ENCODE measurements around the gene UBR3.
"Not testable (repeated sequence)": the region's sequence is repeated elsewhere in the genome, so short reads cannot be mapped to it uniquely, and the experiment has no call there.

UBR3 gene

DNA sequence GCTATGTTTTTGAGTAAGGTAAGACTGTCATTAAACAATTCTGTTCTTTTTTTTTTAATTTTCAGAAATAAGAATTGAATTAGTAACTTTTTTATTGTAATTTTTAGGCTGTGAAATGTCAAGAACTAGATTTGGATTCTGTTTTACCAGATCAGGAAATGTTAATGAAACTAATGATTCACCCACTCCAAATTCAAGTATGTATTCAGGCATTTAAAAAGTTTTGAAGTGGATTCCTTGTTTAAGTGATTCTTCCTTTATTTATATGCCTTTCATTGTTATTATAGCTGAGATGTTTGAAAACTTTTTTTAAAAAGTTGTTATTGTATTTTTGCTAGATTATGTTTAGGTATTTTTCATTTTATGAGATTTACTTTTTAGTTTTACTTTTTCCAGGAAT is 96.7 kb downstream of the UBR3 start:
- Mint-ChIP-seq H3K36me3 (ENCODE audit: low read depth) (peaks cover 3% of the 10 kb centered on the region), H3K4me1 (no peaks in the 10 kb centered on the region), H3K4me3 (no peak overlapping the region), H3K27me3 (no peaks in the 10 kb centered on the region), H3K27ac (no peak overlapping the region), H3K9me3 (no peaks in the 10 kb centered on the region)
- ATAC-seq (no peak), DNase-seq (no peak)

GRCh38 chr2:169925968-169926367 is 98.7 kb downstream of the UBR3 start:
- Mint-ChIP-seq H3K36me3 (ENCODE audit: low read depth) (peaks cover 2% of the 10 kb centered on the region), H3K4me1 (no peaks in the 10 kb centered on the region), H3K27me3 (no peaks in the 10 kb centered on the region), H3K4me3 (no peak overlapping the region), H3K27ac (no peak overlapping the region), H3K9me3 (no peaks in the 10 kb centered on the region)
- ATAC-seq (no peak), DNase-seq (no peak)

DNA sequence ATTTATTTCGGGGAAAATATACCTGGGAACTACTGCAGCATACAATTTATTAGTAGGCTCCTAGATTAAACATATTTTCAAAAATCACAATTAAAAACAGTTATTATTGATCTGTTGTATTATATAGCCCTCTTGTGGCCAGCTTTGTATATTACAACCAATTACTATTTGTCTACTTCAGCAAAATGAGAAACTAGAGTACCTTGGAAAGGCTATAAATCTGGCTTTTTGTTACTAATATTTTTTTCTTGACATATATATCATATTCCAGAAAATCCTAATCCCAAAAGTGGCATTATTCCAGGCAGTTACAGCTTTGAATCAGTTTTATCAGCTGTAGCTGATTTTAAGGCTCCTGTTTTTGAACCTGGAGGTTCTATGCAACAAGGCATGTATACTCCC is 101.2 kb downstream of the UBR3 start:
- ATAC-seq: no peak
- H3K9me3 Mint-ChIP-seq: no peaks in the 10 kb centered on the region
- no peak overlapping the region for H3K4me3 Mint-ChIP-seq
- no peak overlapping the region for H3K27ac Mint-ChIP-seq
- H3K36me3 Mint-ChIP-seq (ENCODE audit: low read depth): peaks cover 5% of the 10 kb centered on the region
- H3K4me1 Mint-ChIP-seq: no peaks in the 10 kb centered on the region
- no peak for DNase-seq
- no peaks in the 10 kb centered on the region for H3K27me3 Mint-ChIP-seq

GRCh38 chr2:169933124-169933711 is 106.0 kb downstream of the UBR3 start:
- no peaks in the 10 kb centered on the region for H3K4me1 Mint-ChIP-seq
- no peak overlapping the region for H3K27ac Mint-ChIP-seq
- no peaks in the 10 kb centered on the region for H3K27me3 Mint-ChIP-seq
- H3K36me3 Mint-ChIP-seq (ENCODE audit: low read depth): peaks cover 11% of the 10 kb centered on the region
- no peak overlapping the region for H3K4me3 Mint-ChIP-seq
- no peak for DNase-seq
- ATAC-seq: no peak
- no peaks in the 10 kb centered on the region for H3K9me3 Mint-ChIP-seq

GRCh38 chr2:169936652-169937051 is 109.4 kb downstream of the UBR3 start:
- H3K4me3 Mint-ChIP-seq, H3K27ac Mint-ChIP-seq, ATAC-seq, DNase-seq, H3K27me3 Mint-ChIP-seq, H3K9me3 Mint-ChIP-seq, H3K4me1 Mint-ChIP-seq: not testable (repeated sequence)
- H3K36me3 Mint-ChIP-seq (ENCODE audit: low read depth): peaks cover 11% of the 10 kb centered on the region

DNA sequence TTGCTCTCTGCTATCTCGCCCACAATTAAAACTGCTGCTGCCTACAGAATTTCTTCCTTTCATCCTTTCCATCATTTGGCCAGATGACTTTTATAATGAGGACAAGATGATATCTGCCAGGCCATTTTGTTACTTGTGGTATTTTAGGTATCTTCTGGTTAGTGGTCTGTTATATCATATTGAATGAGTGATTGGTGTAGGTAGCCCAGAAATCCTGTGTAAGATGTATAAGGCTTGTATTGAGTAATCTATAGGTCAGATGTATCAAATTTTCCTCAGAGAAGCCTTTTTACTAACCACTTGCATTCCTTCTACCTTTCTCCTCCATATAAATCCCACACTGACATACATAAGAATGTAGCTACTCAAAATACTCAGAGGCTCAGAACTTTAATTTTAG is 118.3 kb downstream of the UBR3 start:
- Mint-ChIP-seq H3K27me3 (no peaks in the 10 kb centered on the region), H3K4me3 (no peak overlapping the region), H3K27ac (peak overlapping the region; percentile 60), H3K4me1 (peaks cover 11% of the 10 kb centered on the region), H3K9me3 (no peaks in the 10 kb centered on the region), H3K36me3 (ENCODE audit: low read depth) (peaks cover 36% of the 10 kb centered on the region)
- no peak for DNase-seq
- peak; percentile 89 for ATAC-seq

- DNase-seq (no peak), ATAC-seq (no peak)
- Mint-ChIP-seq H3K4me3 (no peak overlapping the region), H3K9me3 (no peaks in the 10 kb centered on the region), H3K27me3 (no peaks in the 10 kb centered on the region), H3K27ac (no peak overlapping the region), H3K36me3 (ENCODE audit: low read depth) (peaks cover 38% of the 10 kb centered on the region), H3K4me1 (peaks cover 11% of the 10 kb centered on the region)
Observed at GRCh38 chr2:169946092-169946491, 118.8 kb downstream of the UBR3 start.

DNA sequence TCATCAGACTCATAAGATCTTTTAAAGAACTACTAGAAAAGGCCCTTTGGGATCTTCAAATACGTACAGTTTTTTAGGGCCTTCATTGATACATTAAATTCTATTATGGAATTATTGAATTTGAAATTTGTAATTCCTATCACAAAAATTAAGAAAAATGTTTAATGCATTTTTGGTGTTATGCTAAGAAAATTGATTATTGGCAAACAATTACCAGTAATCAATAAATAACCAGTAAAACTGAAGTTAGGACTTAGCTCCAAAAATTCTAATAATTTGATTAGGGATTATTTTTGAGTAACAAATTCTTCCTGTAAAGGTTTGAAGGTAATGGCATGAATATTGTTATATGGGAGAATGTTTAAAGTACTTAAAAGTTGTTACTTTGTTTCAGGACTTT is 119.3 kb downstream of the UBR3 start:
- Mint-ChIP-seq H3K27me3 (no peaks in the 10 kb centered on the region), H3K9me3 (no peaks in the 10 kb centered on the region), H3K27ac (no peak overlapping the region), H3K4me3 (no peak overlapping the region), H3K4me1 (peaks cover 11% of the 10 kb centered on the region), H3K36me3 (ENCODE audit: low read depth) (peaks cover 38% of the 10 kb centered on the region)
- DNase-seq (no peak), ATAC-seq (no peak)

GRCh38 chr2:169955940-169956339 is 128.7 kb downstream of the UBR3 start:
- Mint-ChIP-seq H3K36me3 (ENCODE audit: low read depth) (peaks cover 27% of the 10 kb centered on the region), H3K9me3 (no peaks in the 10 kb centered on the region)
- DNase-seq: no peak

GRCh38 chr2:169957219-169957618 is 130.0 kb downstream of the UBR3 start:
- H3K27me3 Mint-ChIP-seq, H3K4me1 Mint-ChIP-seq, H3K27ac Mint-ChIP-seq, H3K9me3 Mint-ChIP-seq, DNase-seq, ATAC-seq, H3K4me3 Mint-ChIP-seq: not testable (repeated sequence)
- peaks cover 32% of the 10 kb centered on the region for H3K36me3 Mint-ChIP-seq (ENCODE audit: low read depth)

More at GRCh38 chr2:169955940-169956339, 128.7 kb downstream of the UBR3 start:
- H3K4me3 Mint-ChIP-seq: no peak overlapping the region
- no peak overlapping the region for H3K27ac Mint-ChIP-seq
- H3K27me3 Mint-ChIP-seq: no peaks in the 10 kb centered on the region
- no peak for ATAC-seq
- no peaks in the 10 kb centered on the region for H3K4me1 Mint-ChIP-seq

DNA sequence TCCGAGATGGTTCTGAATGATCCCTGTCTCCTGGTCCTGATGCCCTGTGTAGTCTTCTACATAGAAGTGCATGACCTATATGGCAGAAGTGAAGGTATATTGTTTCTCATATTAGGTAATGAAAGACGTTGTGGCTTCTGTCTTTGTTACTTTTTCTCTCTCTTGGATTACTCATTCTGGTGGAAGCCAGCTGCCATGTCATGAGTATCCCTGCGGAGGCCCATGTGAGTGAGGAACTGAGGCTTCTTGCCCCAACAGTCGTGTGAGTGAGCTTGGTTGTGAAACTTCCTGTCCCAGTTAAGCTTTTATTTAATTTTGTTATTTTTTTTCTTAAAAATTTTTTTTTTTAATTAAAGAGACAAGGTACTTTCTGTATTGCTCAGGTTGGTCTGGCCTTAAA is 134.7 kb downstream of the UBR3 start:
- Mint-ChIP-seq H3K36me3 (ENCODE audit: low read depth) (peaks cover 44% of the 10 kb centered on the region), H3K4me1 (no peaks in the 10 kb centered on the region), H3K27ac (no peak overlapping the region), H3K9me3 (no peaks in the 10 kb centered on the region), H3K4me3 (no peak overlapping the region), H3K27me3 (no peaks in the 10 kb centered on the region)
- DNase-seq (no peak), ATAC-seq (no peak)

- Mint-ChIP-seq H3K27me3 (no peaks in the 10 kb centered on the region), H3K9me3 (no peaks in the 10 kb centered on the region), H3K4me3 (no peak overlapping the region), H3K36me3 (ENCODE audit: low read depth) (peaks cover 42% of the 10 kb centered on the region), H3K4me1 (no peaks in the 10 kb centered on the region), H3K27ac (no peak overlapping the region)
- DNase-seq: no peak
- ATAC-seq: no peak
Observed at GRCh38 chr2:169963786-169964185, 136.5 kb downstream of the UBR3 start.

- Mint-ChIP-seq H3K27ac (no peak overlapping the region), H3K4me1 (no peaks in the 10 kb centered on the region), H3K27me3 (no peaks in the 10 kb centered on the region), H3K36me3 (ENCODE audit: low read depth) (peaks cover 41% of the 10 kb centered on the region), H3K4me3 (no peak overlapping the region), H3K9me3 (no peaks in the 10 kb centered on the region)
- ATAC-seq (no peak), DNase-seq (no peak)
Observed at GRCh38 chr2:169964740-169965139, 137.5 kb downstream of the UBR3 start.

GRCh38 chr2:169965495-169965894 is 138.2 kb downstream of the UBR3 start:
- Mint-ChIP-seq H3K27ac (no peak overlapping the region), H3K9me3 (peaks cover 4% of the 10 kb centered on the region), H3K4me3 (no peak overlapping the region), H3K36me3 (ENCODE audit: low read depth) (peaks cover 46% of the 10 kb centered on the region), H3K27me3 (no peaks in the 10 kb centered on the region), H3K4me1 (no peaks in the 10 kb centered on the region)
- ATAC-seq (no peak), DNase-seq (no peak)

- Mint-ChIP-seq H3K4me3 (no peak overlapping the region), H3K4me1 (no peaks in the 10 kb centered on the region), H3K27me3 (no peaks in the 10 kb centered on the region), H3K9me3 (peaks cover 4% of the 10 kb centered on the region), H3K27ac (no peak overlapping the region), H3K36me3 (ENCODE audit: low read depth) (peaks cover 41% of the 10 kb centered on the region)
- DNase-seq (no peak), ATAC-seq (no peak)
Observed at GRCh38 chr2:169966454-169966853, 139.2 kb downstream of the UBR3 start.

- Mint-ChIP-seq H3K27me3 (no peaks in the 10 kb centered on the region), H3K4me1 (no peaks in the 10 kb centered on the region), H3K27ac (no peak overlapping the region), H3K4me3 (no peak overlapping the region), H3K9me3 (peaks cover 5% of the 10 kb centered on the region), H3K36me3 (ENCODE audit: low read depth) (peaks cover 43% of the 10 kb centered on the region)
- ATAC-seq (no peak), DNase-seq (no peak)
Observed at GRCh38 chr2:169968743-169969142, 141.5 kb downstream of the UBR3 start.

All from activated naive CD8-positive, alpha-beta T cell treated with anti-CD3 and anti-CD28 coated beads, Interleukin-2, amount 50 U/mL, for 24 hours (primary cell).